HUES64 (cell line): ENCODE measurements around the gene SMIM28.
"Not testable (repeated sequence)": the region's sequence is repeated elsewhere in the genome, so short reads cannot be mapped to it uniquely, and the experiment has no call there.

Source experiments
- H3K27ac ChIP-seq: 2 replicates; pipeline ENCODE4 v1.7.0; 2013; ENCODE audit warnings: low read depth, low read length, inconsistent platforms
- H3K27me3 ChIP-seq: 2 replicates; pipeline ENCODE4 v1.6.1; 2013; ENCODE audit warnings: mild to moderate bottlenecking, low read length; ENCODE audit not compliant: insufficient read depth
- H3K36me3 ChIP-seq: 2 replicates; pipeline ENCODE4 v1.6.1; 2013; ENCODE audit warnings: mild to moderate bottlenecking, low read length; ENCODE audit not compliant: insufficient read depth
- H3K4me1 ChIP-seq: 2 replicates; pipeline ENCODE4 v1.6.1; 2013; ENCODE audit warnings: mild to moderate bottlenecking, low read length, moderate library complexity; ENCODE audit not compliant: insufficient read depth
- H3K4me3 ChIP-seq: 2 replicates; pipeline ENCODE4 v1.5.1; 2013; ENCODE audit warnings: mild to moderate bottlenecking, low read length, moderate library complexity
- H3K9ac ChIP-seq: 2 replicates; pipeline ENCODE4 v1.6.1; 2013; ENCODE audit warnings: mild to moderate bottlenecking, low read depth, low read length
- H3K9me3 ChIP-seq: 2 replicates; pipeline ENCODE4 v1.6.1; 2013; ENCODE audit warnings: low read depth, low read length; ENCODE audit not compliant: insufficient read depth
- WGBS: fragments of 150-250, 120-280 bp; methylation state at CpG from one replicate; pipeline ENCODE4 v1.1.7; 2013; ENCODE audit warnings: missing lambda C conversion rate; 5-methylcytosine and 5-hydroxymethylcytosine counted together

SMIM28 gene

DNA sequence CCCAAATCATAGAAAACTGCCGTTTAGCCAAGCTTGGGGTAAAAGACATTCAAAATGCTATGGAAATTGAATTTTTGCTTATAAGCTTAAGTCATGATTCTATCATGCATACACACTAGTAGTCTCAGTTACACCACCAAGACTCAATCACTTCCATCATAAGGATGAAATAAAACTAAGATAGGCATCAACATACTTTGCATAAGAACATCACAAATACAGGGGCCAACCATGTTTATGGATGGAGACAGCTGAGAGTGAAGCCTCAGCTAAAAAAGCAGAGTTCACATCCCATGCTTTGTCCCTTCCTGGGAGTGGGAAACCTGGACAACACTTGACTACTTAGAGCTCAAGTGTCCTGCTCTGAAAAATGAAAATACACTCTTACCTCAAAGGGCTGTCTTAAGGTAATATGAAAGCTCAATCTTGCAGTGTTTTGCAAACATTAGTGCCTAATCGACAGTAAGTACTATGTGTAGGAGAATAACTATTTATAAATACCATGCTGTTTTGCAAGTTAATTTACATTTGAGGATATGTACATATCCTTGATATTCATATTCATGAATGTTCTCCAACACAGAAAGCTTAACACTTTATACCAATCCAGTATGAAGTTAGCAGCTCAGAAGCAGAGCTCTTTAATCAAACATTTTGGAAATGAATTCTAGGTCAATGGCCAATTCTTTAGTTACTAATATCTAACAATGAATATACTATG is 32.0 kb upstream of the SMIM28 start:
- Histone ChIP-seq H3K36me3 (no peaks in the 10 kb centered on the region), H3K27ac (no peak overlapping the region), H3K4me1 (peaks cover 24% of the 10 kb centered on the region), H3K27me3 (no peaks in the 10 kb centered on the region), H3K9ac (no peak overlapping the region), H3K9me3 (no peaks in the 10 kb centered on the region), H3K4me3 (no peak overlapping the region)
- 100% methylated on average over 1 of the region's 2 CpGs for WGBS

DNA sequence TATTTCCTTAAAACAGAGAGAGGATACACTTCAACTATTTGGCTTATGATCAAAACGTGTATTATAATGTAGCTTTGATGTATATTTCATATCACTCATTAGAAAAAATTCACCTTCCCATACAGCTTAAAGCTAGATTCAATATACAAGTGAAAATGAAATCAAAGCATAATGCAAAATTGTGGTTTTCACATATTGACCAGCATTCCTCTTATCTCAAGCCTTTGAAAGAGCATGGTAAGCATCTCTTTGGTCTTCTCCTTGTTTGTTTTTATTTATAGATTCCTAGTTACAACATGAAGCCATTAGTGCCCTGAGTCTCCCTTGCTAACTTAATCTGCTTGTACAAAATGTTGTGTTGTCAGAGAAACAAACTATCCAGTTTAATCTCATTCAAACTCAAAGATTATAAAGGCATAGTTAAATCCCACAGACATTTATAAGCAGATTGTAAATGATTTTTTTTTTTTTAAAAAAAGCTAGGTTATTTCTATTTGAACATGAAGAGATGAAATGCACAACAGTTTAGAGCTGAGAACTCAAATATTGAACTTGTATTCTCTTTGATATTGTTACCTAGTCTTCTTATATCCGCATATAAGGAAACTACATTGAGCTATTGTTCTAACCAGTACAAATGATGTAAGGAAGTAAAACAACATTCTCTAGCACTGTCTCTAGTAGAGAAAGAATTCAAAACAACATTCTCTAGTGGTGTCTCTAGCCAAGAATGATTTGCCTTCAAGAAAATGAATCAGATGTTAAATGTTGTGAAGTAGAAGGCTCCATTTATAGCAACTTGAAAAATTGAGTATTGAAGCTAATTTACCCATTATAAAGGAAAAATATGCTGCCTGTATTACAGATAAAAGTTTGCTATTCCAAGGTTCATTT is 31.2 kb upstream of the SMIM28 start:
- no CpG with 5 or more reads among the region's 2 CpGs for WGBS
- no peak overlapping the region for H3K9ac ChIP-seq
- no peak overlapping the region for H3K27ac ChIP-seq
- no peak overlapping the region for H3K4me3 ChIP-seq
- no peaks in the 10 kb centered on the region for H3K9me3 ChIP-seq
- H3K27me3 ChIP-seq, result no peaks in the 10 kb centered on the region
- H3K36me3 ChIP-seq, result no peaks in the 10 kb centered on the region
- H3K4me1 ChIP-seq, result peaks cover 25% of the 10 kb centered on the region

GRCh38 chr6:138347864-138348263 is 29.8 kb upstream of the SMIM28 start:
- 70% methylated on average over 2 of the region's 2 CpGs for WGBS
- Histone ChIP-seq H3K9me3 (no peaks in the 10 kb centered on the region), H3K36me3 (no peaks in the 10 kb centered on the region), H3K27me3 (no peaks in the 10 kb centered on the region), H3K9ac (no peak overlapping the region), H3K4me1 (peaks cover 25% of the 10 kb centered on the region), H3K4me3 (no peak overlapping the region), H3K27ac (no peak overlapping the region)

DNA sequence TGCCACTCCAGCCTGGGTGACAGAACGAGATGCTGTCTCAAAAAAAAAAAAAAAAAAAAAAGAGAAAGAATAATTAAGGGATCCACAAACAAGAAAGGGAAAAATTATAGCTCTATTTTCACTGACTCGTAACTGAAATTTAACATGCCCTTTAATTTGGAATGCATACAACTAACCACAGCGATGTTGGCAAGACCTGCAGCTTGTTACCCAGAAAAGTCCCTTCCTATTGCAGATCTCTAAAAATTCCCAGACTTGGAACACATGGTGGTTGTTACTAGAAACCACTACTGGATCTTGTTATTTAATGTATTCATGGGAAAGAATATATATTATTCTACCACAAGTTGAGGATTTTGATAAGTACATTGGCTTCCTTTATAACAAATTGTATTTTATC is 27.8 kb upstream of the SMIM28 start:
- H3K27me3 ChIP-seq, result no peaks in the 10 kb centered on the region

GRCh38 chr6:138357928-138358327 is 19.8 kb upstream of the SMIM28 start:
- no peak overlapping the region for H3K9ac ChIP-seq
- WGBS, result 94% methylated on average over 1 of the region's 1 CpG
- H3K4me3 ChIP-seq, result no peak overlapping the region
- no peaks in the 10 kb centered on the region for H3K9me3 ChIP-seq
- H3K4me1 ChIP-seq, result no peaks in the 10 kb centered on the region
- no peaks in the 10 kb centered on the region for H3K27me3 ChIP-seq
- no peak overlapping the region for H3K27ac ChIP-seq
- H3K36me3 ChIP-seq, result no peaks in the 10 kb centered on the region

More for the DNA sequence above, 27.8 kb upstream of the SMIM28 start:
- H3K9ac ChIP-seq, result no peak overlapping the region
- H3K9me3 ChIP-seq, result no peaks in the 10 kb centered on the region
- no peaks in the 10 kb centered on the region for H3K36me3 ChIP-seq
- H3K4me1 ChIP-seq, result peaks cover 25% of the 10 kb centered on the region
- H3K4me3 ChIP-seq, result no peak overlapping the region
- H3K27ac ChIP-seq, result no peak overlapping the region
- 98% methylated on average over 2 of the region's 3 CpGs for WGBS

DNA sequence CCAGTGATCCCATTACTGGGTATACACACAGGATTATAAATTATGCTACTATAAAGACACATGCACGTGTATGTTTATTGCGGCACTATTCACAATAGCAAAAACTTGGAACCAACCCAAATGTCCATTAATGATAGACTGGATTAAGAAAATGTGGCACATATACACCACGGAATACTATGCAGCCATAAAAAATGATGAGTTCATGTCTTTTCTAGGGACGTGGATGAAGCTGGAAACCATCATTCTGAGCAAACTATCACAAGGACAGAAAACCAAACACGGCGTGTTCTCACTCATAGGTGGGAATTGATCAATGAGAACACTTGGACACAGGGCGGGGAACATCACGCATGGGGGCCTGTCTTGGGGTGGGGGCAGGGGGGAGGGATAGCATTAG is 9.0 kb upstream of the SMIM28 start:
- H3K9ac ChIP-seq, H3K36me3 ChIP-seq, H3K27me3 ChIP-seq, H3K9me3 ChIP-seq, H3K27ac ChIP-seq, H3K4me3 ChIP-seq, H3K4me1 ChIP-seq: not testable (repeated sequence)
- WGBS, result 94% methylated on average over 8 of the region's 8 CpGs

DNA sequence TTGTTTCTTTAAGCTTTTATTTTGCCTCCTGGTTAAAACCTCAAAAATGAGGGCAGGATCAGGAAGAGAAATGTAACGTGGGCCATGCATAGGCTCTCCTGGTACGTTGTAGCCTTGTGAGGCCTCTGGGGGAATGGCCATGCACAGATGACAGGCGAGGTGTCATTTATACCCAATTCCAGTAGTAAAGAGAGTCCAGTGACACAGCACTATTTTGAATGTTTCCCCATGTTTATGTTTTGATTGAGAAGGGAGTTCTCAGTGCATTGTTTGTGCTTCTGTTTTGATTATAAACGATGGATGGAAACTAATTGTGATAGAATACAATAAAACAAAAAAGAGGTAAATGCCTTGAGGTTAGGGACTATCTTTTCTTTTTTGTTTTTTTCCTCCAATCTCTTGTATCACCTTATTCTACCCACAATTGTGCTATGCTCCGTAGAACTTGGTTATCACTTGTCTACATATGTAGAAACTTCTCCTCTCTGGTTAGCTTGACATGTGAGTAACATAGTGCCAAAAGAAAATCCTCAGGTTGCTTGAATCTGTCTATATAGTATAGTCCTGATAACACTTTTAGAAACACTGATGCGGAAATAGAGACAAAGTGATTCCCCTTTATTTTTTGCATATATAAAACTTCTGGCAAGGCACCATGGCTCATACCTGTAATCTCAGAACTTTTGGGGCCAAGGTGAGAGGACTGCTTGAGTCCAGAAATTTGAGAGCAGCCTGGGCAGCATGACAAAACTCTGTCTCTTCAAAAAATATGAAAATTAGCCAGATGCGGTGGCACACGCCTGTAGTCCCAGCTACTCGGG is 6.9 kb upstream of the SMIM28 start:
- Histone ChIP-seq H3K4me3 (no peak overlapping the region), H3K36me3 (no peaks in the 10 kb centered on the region), H3K9me3 (no peaks in the 10 kb centered on the region), H3K9ac (no peak overlapping the region), H3K4me1 (no peaks in the 10 kb centered on the region), H3K27ac (no peak overlapping the region), H3K27me3 (no peaks in the 10 kb centered on the region)
- 85% methylated on average over 8 of the region's 9 CpGs for WGBS

DNA sequence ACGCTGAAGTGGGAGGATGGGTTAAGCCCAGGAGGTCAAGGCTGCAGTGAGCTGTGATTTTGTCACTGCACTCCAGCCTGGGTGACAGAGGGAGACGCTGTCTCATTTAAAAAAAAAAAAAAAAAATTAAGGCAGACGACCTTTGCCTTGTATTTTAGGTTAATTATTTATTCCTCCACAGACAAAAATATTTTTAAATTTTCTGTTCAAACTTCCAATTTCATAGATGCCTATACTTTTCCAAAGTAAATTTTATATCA is 6.3 kb upstream of the SMIM28 start:
- Histone ChIP-seq H3K9ac (no peak overlapping the region), H3K27ac (no peak overlapping the region), H3K36me3 (no peaks in the 10 kb centered on the region), H3K4me3 (no peak overlapping the region), H3K27me3 (no peaks in the 10 kb centered on the region), H3K4me1 (no peaks in the 10 kb centered on the region), H3K9me3 (no peaks in the 10 kb centered on the region)
- 79% methylated on average over 1 of the region's 3 CpGs for WGBS

DNA sequence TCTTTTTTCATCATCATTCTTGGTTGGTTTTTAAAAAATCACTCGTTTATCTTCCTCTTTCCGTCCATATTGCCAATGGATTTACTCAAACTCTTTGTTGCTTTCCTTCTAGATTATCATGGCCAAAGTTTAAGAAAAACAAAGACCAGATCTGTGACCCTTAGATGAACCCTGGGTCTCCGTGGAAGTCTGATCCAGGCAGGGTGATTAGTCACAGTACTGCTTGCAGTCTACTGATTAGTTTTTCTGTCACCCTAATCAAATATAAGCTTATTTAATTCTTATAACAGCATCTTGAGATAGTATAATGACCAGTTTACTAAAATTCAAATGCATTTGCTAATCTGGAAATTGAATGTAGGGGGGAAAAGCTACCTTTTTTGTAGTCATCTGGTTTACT is 6.0 kb upstream of the SMIM28 start:
- no peaks in the 10 kb centered on the region for H3K27me3 ChIP-seq
- WGBS, result 60% methylated on average over 3 of the region's 3 CpGs
- no peak overlapping the region for H3K27ac ChIP-seq
- no peak overlapping the region for H3K9ac ChIP-seq
- no peaks in the 10 kb centered on the region for H3K9me3 ChIP-seq
- no peaks in the 10 kb centered on the region for H3K36me3 ChIP-seq
- no peak overlapping the region for H3K4me3 ChIP-seq
- H3K4me1 ChIP-seq, result no peaks in the 10 kb centered on the region

DNA sequence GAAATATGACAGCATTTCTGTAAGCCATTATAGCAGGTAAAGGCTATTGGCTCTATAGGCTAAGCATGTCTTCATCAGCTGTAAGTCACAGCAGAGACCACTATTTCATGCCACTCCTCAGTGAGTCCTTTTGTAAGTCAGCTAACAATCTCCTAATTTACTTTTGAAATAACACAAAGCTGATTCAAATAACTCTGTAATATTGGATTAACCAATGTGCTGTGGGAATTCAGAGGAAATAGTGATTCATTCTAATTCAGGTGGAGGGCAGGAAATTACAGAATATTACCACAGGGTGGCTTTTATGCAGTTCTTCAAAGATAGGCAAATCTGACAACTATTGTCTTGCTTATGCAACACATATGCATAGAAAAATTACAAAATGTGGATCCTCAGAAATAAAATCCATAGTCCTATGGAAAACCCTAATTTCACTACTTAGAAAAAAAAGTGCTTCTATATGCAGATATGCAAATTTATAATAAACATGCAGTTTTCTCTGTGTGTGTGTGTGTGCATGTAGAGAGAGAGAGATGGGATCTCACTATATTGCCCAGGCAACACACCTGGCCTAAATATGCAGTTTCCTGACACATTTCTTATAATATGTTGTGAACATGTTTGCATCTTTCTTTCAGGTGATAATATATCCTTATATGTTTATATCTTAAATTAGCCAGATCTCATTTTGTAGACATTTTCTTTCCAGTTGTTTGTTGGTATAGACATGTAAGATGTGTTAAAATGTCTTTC is 4.8 kb upstream of the SMIM28 start:
- Histone ChIP-seq H3K4me1 (peaks cover 3% of the 10 kb centered on the region; the same call in 1 of the 2 replicates), H3K36me3 (no peaks in the 10 kb centered on the region), H3K4me3 (no peak overlapping the region), H3K27me3 (no peaks in the 10 kb centered on the region), H3K27ac (no peak overlapping the region), H3K9ac (no peak overlapping the region), H3K9me3 (no peaks in the 10 kb centered on the region)

GRCh38 chr6:138374230-138374629 is 3.5 kb upstream of the SMIM28 start:
- H3K4me1 ChIP-seq, result peaks cover 14% of the 10 kb centered on the region
- H3K9me3 ChIP-seq, result no peaks in the 10 kb centered on the region
- no peak overlapping the region for H3K27ac ChIP-seq
- H3K36me3 ChIP-seq, result no peaks in the 10 kb centered on the region
- H3K4me3 ChIP-seq, result no peak overlapping the region
- H3K27me3 ChIP-seq, result no peaks in the 10 kb centered on the region
- no peak overlapping the region for H3K9ac ChIP-seq
